Measurements from ENCODE around the gene CST4. TPM values are rescaled to one million over a fixed set of nuclear protein-coding genes. Genes with fewer than 3 reads are reported as not detected.
"Not testable (repeated sequence)": the region's sequence is repeated elsewhere in the genome, so short reads cannot be mapped to it uniquely, and the experiment has no call there.

CST4 gene, protein sequence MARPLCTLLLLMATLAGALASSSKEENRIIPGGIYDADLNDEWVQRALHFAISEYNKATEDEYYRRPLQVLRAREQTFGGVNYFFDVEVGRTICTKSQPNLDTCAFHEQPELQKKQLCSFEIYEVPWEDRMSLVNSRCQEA
- total RNA-seq (2013; cell fraction: nucleolus; rRNA removed): not detected in 2 replicates
- total RNA-seq (2014; rRNA removed) (not detected in 2 replicates), total RNA-seq (2014; rRNA removed; fragmentation: Illumina TruSeq; extraction: Trizol) (not detected in 2 replicates), total RNA-seq (2021) (not detected in 2 replicates), polyA plus RNA-seq (2011; rRNA removed) (not detected in 2 replicates), polyA plus RNA-seq (2014; fragmentation: Illumina TruSeq; extraction: Trizol) (not detected in 2 replicates), polyA plus RNA-seq (2014; fragmentation: Nextera tagmentation; extraction: Ambion mirVana) (not detected), polyA plus RNA-seq (2014; rRNA removed) (not detected in 2 replicates), polyA plus RNA-seq (2016; fragmentation: Nextera tagmentation; extraction: Ambion mirVana) (not detected), polyA minus RNA-seq (2011; rRNA and poly(A)+ RNA removed) (not detected in 2 replicates), Bru-seq, nascent RNA (not detected), BruChase-seq, experiment 1, labeled RNA remaining after a 6-hour chase (not detected), BruChase-seq, experiment 2, labeled RNA remaining after a 2-hour chase (not detected)
- polyA plus RNA-seq (2011; ENCODE audit: low read depth): not detected
- polyA plus RNA-seq (2011; cell fraction: cytosol; rRNA removed): not detected in 2 replicates
- polyA plus RNA-seq (2011; cell fraction: nucleus; rRNA removed): not detected in 2 replicates
- not detected in 2 replicates for polyA plus RNA-seq (2012)
- not detected in 2 replicates for polyA minus RNA-seq (2011; cell fraction: cytosol; rRNA and poly(A)+ RNA removed)
- polyA minus RNA-seq (2011; cell fraction: nucleus; rRNA and poly(A)+ RNA removed): not detected in 2 replicates
- long read RNA-seq, experiment 1: 0 reads
- long read RNA-seq, experiment 2: 0 reads

DNA sequence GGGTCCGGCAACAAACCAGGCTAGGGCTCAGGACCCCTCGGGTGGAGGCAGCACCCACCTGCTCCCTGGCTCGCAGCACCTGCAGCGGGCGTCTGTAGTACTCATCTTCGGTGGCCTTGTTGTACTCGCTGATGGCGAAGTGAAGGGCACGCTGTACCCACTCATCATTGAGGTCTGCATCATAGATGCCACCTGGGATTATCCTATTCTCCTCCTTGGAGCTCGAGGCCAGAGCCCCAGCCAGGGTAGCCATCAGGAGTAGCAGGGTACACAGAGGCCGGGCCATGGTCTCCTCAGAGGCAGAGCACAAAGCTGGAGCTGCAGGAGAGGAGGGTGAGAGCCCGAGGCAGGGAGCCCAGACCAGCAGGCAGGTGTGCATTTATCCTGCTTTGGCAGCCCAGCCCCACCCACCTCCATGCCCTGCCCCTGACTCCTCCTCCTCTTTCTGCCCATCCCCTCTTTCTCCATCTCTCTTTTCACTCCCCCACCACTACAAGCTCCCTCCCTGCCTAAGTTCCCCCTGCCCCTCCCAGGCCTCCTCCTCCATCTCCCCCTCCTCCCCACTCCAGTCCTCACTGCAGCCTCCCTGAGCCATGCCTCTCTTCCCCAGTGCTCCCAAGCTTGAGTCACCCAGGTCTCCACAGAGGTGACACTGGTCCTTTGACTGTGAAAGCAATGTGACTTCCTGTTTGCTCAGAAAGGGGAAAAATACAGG lies at the start of gene CST4:
TSS of gene CST4 (minus strand) at position 355 of the 715 bp plus-strand sequence. CDS start at position 286, 69 bp downstream.
- H3K9ac ChIP-seq (ENCODE audit: control insufficient read depth, insufficient read depth, low read length); H3K79me2 ChIP-seq (ENCODE audit: control insufficient read depth, insufficient read depth, low read length); POLR2A ChIA-PET; intact Hi-C loops (cut with micrococcal nuclease; ENCODE audit: unreplicated experiment); BruUV-seq (replicated peaks); CTCF ChIA-PET; H2AFZ ChIP-seq (ENCODE audit: control insufficient read depth, low read depth, low read length); H3K4me3 ChIP-seq; ATAC-seq; H3K27me3 ChIP-seq (replicated peaks in 1 of 2; ENCODE audit: control insufficient read depth in 2 of 2, insufficient read depth in 2 of 2, low read length in 1 of 2); RAD21 ChIA-PET (ENCODE audit: unreplicated experiment); H4K20me1 ChIP-seq (ENCODE audit: control insufficient read depth, insufficient read depth); H3K4me1 ChIP-seq (ENCODE audit: control insufficient read depth, insufficient read depth, low read length); H3K27ac ChIP-seq (ENCODE audit: control insufficient read depth, insufficient read depth); DNase-seq (ENCODE audit: low read depth, low spot score); H3K36me3 ChIP-seq (ENCODE audit: control insufficient read depth in 2 of 2, insufficient read depth in 2 of 2, low read length in 1 of 2); SMC1A ChIA-PET (ENCODE audit: uncharacterized antibody, unreplicated experiment); H3K9me3 ChIP-seq (replicated peaks; ENCODE audit: control insufficient read depth, insufficient read depth, low read length); FAIRE-seq; H3K4me2 ChIP-seq (ENCODE audit: control insufficient read depth, insufficient read depth); in situ Hi-C loops (cut with MboI): not testable (repeated sequence)
- WGBS (ENCODE audit: insufficient coverage, insufficient replicate concordance, low lambda C conversion rate, missing lambda C conversion rate): 39% methylated on average over 11 of the region's 12 CpGs

- POLR2A ChIA-PET; H2AFZ ChIP-seq (ENCODE audit: control insufficient read depth, low read depth, low read length); SMC1A ChIA-PET (ENCODE audit: uncharacterized antibody, unreplicated experiment); H3K36me3 ChIP-seq (ENCODE audit: control insufficient read depth in 2 of 2, insufficient read depth in 2 of 2, low read length in 1 of 2); H4K20me1 ChIP-seq (ENCODE audit: control insufficient read depth, insufficient read depth); H3K9ac ChIP-seq (ENCODE audit: control insufficient read depth, insufficient read depth, low read length); BruUV-seq (replicated peaks); H3K4me2 ChIP-seq (ENCODE audit: control insufficient read depth, insufficient read depth); H3K27ac ChIP-seq (ENCODE audit: control insufficient read depth, insufficient read depth); FAIRE-seq; CTCF ChIA-PET; H3K9me3 ChIP-seq (replicated peaks; ENCODE audit: control insufficient read depth, insufficient read depth, low read length); H3K27me3 ChIP-seq (replicated peaks in 1 of 2; ENCODE audit: control insufficient read depth in 2 of 2, insufficient read depth in 2 of 2, low read length in 1 of 2); H3K4me3 ChIP-seq; ATAC-seq; intact Hi-C loops (cut with micrococcal nuclease; ENCODE audit: unreplicated experiment); RAD21 ChIA-PET (ENCODE audit: unreplicated experiment); in situ Hi-C loops (cut with MboI); DNase-seq (ENCODE audit: low read depth, low spot score); H3K4me1 ChIP-seq (ENCODE audit: control insufficient read depth, insufficient read depth, low read length); H3K79me2 ChIP-seq (ENCODE audit: control insufficient read depth, insufficient read depth, low read length): not testable (repeated sequence)
- WGBS (ENCODE audit: insufficient coverage, insufficient replicate concordance, low lambda C conversion rate, missing lambda C conversion rate): 0% methylated on average over 3 of the region's 3 CpGs
Measured at GRCh38 chr20:23735391-23735790, 46.6 kb upstream of the CST4 start.

DNA sequence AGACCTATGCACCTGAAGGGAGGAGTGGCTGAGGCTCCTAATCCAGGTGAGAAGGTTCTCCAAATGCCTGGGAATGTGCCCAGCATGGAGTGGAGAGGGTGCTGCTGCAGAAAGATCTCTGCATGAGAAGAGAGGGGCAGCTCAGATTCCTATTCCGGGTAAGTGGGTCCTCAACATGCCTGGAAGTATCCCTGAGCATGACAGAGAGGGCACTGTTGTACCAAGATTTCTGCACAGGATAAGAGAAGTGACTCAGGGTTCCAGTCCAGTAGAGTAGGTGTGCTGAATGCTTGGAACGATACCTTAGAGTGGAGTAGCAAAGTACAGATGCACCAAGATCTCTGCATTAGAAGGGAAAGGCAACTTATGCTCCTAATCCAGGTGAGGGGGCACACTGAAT lies 46.1 kb upstream of the CST4 start:
- H3K27ac ChIP-seq (ENCODE audit: control insufficient read depth, insufficient read depth); RAD21 ChIA-PET (ENCODE audit: unreplicated experiment); CTCF ChIA-PET; FAIRE-seq; H3K9ac ChIP-seq (ENCODE audit: control insufficient read depth, insufficient read depth, low read length); intact Hi-C loops (cut with micrococcal nuclease; ENCODE audit: unreplicated experiment); ATAC-seq; H3K36me3 ChIP-seq (ENCODE audit: control insufficient read depth in 2 of 2, insufficient read depth in 2 of 2, low read length in 1 of 2); SMC1A ChIA-PET (ENCODE audit: uncharacterized antibody, unreplicated experiment); H3K4me3 ChIP-seq; H4K20me1 ChIP-seq (ENCODE audit: control insufficient read depth, insufficient read depth); H3K79me2 ChIP-seq (ENCODE audit: control insufficient read depth, insufficient read depth, low read length); in situ Hi-C loops (cut with MboI); H3K4me1 ChIP-seq (ENCODE audit: control insufficient read depth, insufficient read depth, low read length); H2AFZ ChIP-seq (ENCODE audit: control insufficient read depth, low read depth, low read length); DNase-seq (ENCODE audit: low read depth, low spot score); H3K27me3 ChIP-seq (replicated peaks in 1 of 2; ENCODE audit: control insufficient read depth in 2 of 2, insufficient read depth in 2 of 2, low read length in 1 of 2); BruUV-seq (replicated peaks); POLR2A ChIA-PET; H3K9me3 ChIP-seq (replicated peaks; ENCODE audit: control insufficient read depth, insufficient read depth, low read length); H3K4me2 ChIP-seq (ENCODE audit: control insufficient read depth, insufficient read depth): not testable (repeated sequence)
- WGBS (ENCODE audit: insufficient coverage, insufficient replicate concordance, low lambda C conversion rate, missing lambda C conversion rate): 26% methylated on average over 2 of the region's 2 CpGs

All from GM12878 (cell line).